GM20000 (cell line): ENCODE measurements around the gene DPCD.

ENCODE experiments used
- DNase-seq: peaks from one replicate; pipeline ENCODE4 v3.0.0; 2012; ENCODE audit warnings: low spot score
- CTCF ChIP-seq: IDR thresholded peaks from 2 replicates; pipeline ENCODE4 v1.5.1; 2012; ENCODE audit warnings: mild to moderate bottlenecking, control low read depth; ENCODE audit errors: extremely low read depth, missing control alignments

The DPCD gene

DNA sequence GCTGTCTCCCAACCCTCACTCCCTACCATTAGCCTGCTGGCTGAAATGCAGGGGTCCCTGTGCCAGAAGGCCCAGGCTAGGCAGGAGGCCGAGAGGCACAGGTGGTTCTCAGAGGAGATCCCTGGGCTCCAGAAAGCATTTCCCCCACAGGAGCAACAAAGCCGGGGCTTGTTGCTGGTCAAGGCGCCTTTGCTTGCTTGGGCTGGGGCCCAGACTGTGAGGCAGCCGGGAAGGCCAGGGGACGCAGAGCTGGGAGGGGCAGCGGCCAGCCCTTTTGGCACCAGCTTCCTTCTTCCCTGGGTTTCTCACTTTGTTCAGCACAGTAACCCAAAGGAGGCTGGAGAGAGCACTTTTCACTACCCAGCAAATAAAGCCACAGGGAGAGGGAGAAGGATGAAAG, 58.2 kb downstream of the DPCD start:
- DNase-seq, result no peak
- TF ChIP-seq CTCF, result no peak

- TF ChIP-seq CTCF, result no peak
Observed at GRCh38 chr10:101647255-101647654, 59.1 kb downstream of the DPCD start.

GRCh38 chr10:101649525-101650085, 61.5 kb downstream of the DPCD start:
- DNase-seq, result no peak
- no peak for TF ChIP-seq CTCF

More at GRCh38 chr10:101647255-101647654, 59.1 kb downstream of the DPCD start:
- no peak for DNase-seq

GRCh38 chr10:101650863-101651262, 62.7 kb downstream of the DPCD start:
- no peak for DNase-seq
- TF ChIP-seq CTCF, result no peak

DNA sequence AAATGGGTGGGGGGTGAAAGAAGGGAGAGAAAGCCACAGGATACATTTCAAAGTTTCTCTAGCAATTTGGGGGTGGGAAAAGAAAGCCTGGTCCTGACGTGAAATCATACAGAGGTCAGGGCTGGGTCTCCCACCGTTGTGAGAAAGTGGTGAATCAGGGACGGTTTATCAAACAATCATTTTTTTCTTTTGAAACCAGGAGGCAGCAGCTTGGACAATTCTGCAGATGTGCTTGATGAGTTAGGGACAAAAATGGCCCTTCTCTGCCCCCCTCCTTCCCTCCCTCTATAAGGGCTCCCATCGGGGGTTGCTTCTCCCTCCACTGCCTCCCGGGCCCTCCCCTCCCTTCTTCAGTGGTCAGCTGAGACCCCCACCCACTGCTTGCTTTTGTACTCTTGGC, 63.2 kb downstream of the DPCD start:
- DNase-seq, result no peak
- TF ChIP-seq CTCF, result no peak

- no peak for DNase-seq
- no peak for TF ChIP-seq CTCF
Observed at GRCh38 chr10:101653536-101653935, 65.4 kb downstream of the DPCD start.

DNA sequence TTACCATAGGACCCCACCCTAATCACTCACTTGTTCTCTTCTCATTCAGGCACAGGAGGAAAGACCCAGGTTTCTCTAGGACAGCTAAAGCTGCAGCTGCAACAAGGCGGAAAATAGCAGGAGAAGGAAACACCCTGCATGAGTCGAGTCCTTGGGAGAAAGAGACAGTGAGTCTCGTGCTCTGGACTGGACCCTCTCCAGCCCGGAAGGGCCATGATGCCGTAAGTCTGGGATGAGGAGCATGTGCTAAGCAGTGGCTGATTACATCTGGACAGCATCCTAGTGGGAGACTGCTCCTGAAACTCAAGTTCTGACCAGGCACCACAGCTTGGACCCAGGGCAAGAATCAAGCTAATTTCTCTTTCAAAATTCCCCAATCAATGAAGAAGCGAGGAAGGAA, 67.4 kb downstream of the DPCD start:
- TF ChIP-seq CTCF, result no peak
- no peak for DNase-seq
